Stimulated activated memory B cell treated with anti-CD40 and anti-IgM and Interleukin-4, amounts not matched to agents 10 μg/mL and 1 μg/mL and 100 μg/mL, for 72 hours (primary cell): Measurements from ENCODE around the gene TCFL5.

ENCODE experiments used
- ATAC-seq: fragments of 150-1000 bp; cut with Tn5 transposase; 2 replicates; pipeline ENCODE4 v1.10.0; 2021
- H3K27ac Mint-ChIP-seq: one replicate; pipeline ENCODE4 v1.8.0; 2022; ENCODE audit warnings: mild to moderate bottlenecking, mixed read lengths
- H3K27me3 Mint-ChIP-seq: one replicate; pipeline ENCODE4 v1.8.0; 2022; ENCODE audit warnings: mixed read lengths
- H3K36me3 Mint-ChIP-seq: one replicate; pipeline ENCODE4 v1.8.0; 2022; ENCODE audit warnings: mixed read lengths
- H3K4me1 Mint-ChIP-seq: one replicate; pipeline ENCODE4 v1.8.0; 2022; ENCODE audit warnings: mixed read lengths
- H3K4me3 Mint-ChIP-seq: one replicate; pipeline ENCODE4 v1.8.0; 2022; ENCODE audit warnings: mild to moderate bottlenecking, moderate library complexity, mixed read lengths
- H3K9me3 Mint-ChIP-seq: one replicate; pipeline ENCODE4 v1.8.0; 2022; ENCODE audit warnings: mixed read lengths

TCFL5 gene

DNA sequence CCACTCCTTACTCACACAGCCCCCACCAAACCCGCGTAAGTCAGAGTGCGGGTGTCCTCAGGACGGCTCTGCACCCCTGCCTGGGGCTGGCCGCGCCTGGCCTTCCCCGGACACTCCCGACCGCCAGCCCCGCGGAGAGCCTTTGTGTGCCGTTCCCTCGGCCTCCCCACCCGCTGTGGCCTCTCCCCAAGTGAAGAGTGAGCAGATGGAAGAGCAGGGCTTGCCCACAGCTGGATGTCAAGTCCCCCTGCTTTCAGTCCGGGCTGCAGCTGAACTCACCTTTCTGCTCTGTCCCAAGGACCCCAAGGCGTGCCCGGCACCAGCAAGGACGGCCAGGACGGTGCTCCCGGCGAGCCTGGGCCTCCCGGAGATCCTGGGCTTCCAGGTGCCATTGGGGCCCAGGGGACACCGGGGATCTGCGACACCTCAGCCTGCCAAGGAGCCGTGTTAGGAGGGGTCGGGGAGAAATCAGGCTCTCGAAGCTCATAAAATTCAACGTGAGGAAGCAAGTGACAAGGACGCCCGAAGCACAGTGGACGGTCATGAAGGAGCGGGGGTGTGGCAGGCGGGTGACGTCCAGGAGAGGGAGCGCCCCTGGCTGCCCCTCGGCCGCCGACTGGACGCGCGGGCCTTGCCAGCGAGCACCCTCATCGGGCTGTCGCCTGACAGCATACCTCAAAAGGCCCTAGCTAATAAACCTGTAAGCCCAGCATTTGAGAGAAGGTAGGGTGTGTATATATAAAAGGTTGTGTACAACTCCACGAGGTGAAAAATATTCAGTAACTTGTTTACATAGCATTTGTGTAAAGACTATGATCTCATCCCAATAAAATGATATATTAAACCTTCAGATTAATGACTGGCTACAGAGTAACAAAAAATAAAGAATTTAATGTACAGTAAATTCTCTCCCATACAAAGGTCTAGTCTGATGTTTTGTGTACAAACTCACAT is 21.1 kb downstream of the TCFL5 start:
- Mint-ChIP-seq H3K36me3 (peaks cover 16% of the 10 kb centered on the region), H3K4me3 (no peak overlapping the region)
- ATAC-seq = no peak

DNA sequence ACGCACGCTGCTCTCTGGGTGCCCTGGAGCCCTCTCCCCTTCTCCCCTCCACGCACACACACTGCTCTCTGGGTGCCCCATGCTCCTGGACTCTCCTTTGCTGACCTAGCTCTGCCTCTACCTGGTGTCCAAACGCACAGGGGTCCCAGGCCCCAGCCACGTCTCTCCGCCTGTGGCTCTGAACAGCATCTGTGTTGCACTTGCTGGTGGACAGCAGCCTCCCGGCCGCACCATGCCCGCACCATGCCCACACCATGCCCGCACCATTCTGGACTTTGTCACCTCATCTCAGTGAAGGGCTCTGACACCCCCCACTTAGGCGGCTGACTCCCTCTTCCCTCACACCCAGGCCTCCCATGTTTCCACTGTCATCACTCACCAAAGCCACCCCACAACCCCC is 21.8 kb downstream of the TCFL5 start:
- Mint-ChIP-seq H3K9me3 (no peaks in the 10 kb centered on the region), H3K4me1 (peaks cover 49% of the 10 kb centered on the region), H3K36me3 (peaks cover 12% of the 10 kb centered on the region), H3K27me3 (no peaks in the 10 kb centered on the region), H3K27ac (peak overlapping the region; percentile 82), H3K4me3 (peak overlapping the region; percentile 36)
- no peak for ATAC-seq

More for the DNA sequence above, 21.1 kb downstream of the TCFL5 start:
- Mint-ChIP-seq H3K4me1 (peaks cover 44% of the 10 kb centered on the region), H3K27me3 (no peaks in the 10 kb centered on the region), H3K9me3 (no peaks in the 10 kb centered on the region), H3K27ac (peak overlapping the region; percentile 82)

- Mint-ChIP-seq H3K4me3 (no peak overlapping the region), H3K27ac (peak overlapping the region; percentile 93), H3K27me3 (no peaks in the 10 kb centered on the region), H3K9me3 (no peaks in the 10 kb centered on the region), H3K4me1 (peaks cover 49% of the 10 kb centered on the region), H3K36me3 (peaks cover 12% of the 10 kb centered on the region)
- ATAC-seq = no peak
These were observed 22.4 kb downstream of the TCFL5 start for GRCh38 chr20:62839261-62839660.

GRCh38 chr20:62838128-62838891 is 23.3 kb downstream of the TCFL5 start:
- peak overlapping the region; percentile 58 for H3K4me3 Mint-ChIP-seq
- peaks cover 50% of the 10 kb centered on the region for H3K4me1 Mint-ChIP-seq
- ATAC-seq = peak; percentile 93
- H3K27me3 Mint-ChIP-seq = no peaks in the 10 kb centered on the region
- H3K36me3 Mint-ChIP-seq = peaks cover 12% of the 10 kb centered on the region
- H3K27ac Mint-ChIP-seq = peak overlapping the region; percentile 93
- H3K9me3 Mint-ChIP-seq = no peaks in the 10 kb centered on the region

DNA sequence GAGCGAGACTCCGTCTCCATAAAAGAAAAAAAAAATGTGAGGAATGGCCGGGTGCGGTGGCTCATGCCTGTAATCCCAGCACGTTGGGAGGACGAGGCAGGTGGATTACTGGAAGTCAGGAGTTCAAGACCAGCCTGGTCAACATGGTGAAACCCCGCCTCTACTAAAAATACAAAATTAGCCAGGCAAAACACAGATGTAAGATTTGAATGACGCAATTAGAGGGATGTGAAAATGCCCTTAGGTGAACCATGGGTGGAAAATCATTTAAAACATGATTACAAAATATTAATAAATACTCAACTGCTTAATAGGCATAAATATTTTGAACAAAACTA is 23.9 kb downstream of the TCFL5 start:
- Mint-ChIP-seq H3K4me1 (peaks cover 55% of the 10 kb centered on the region), H3K4me3 (peak overlapping the region; percentile 56)
- peak; percentile 9 for ATAC-seq

GRCh38 chr20:62836967-62837490 is 24.6 kb downstream of the TCFL5 start:
- Mint-ChIP-seq H3K27me3 (no peaks in the 10 kb centered on the region), H3K4me1 (peaks cover 63% of the 10 kb centered on the region), H3K9me3 (no peaks in the 10 kb centered on the region), H3K4me3 (no peak overlapping the region), H3K36me3 (peaks cover 12% of the 10 kb centered on the region), H3K27ac (peak overlapping the region; percentile 93)
- ATAC-seq = no peak

More for the DNA sequence above, 23.9 kb downstream of the TCFL5 start:
- H3K36me3 Mint-ChIP-seq = peaks cover 12% of the 10 kb centered on the region
- H3K9me3 Mint-ChIP-seq = no peaks in the 10 kb centered on the region
- peak overlapping the region; percentile 93 for H3K27ac Mint-ChIP-seq
- no peaks in the 10 kb centered on the region for H3K27me3 Mint-ChIP-seq

- Mint-ChIP-seq H3K4me1 (peaks cover 71% of the 10 kb centered on the region), H3K4me3 (no peak overlapping the region), H3K36me3 (peaks cover 12% of the 10 kb centered on the region), H3K27me3 (no peaks in the 10 kb centered on the region), H3K27ac (no peak overlapping the region), H3K9me3 (no peaks in the 10 kb centered on the region)
- no peak for ATAC-seq
These were observed 25.4 kb downstream of the TCFL5 start for GRCh38 chr20:62835931-62836861.

GRCh38 chr20:62834967-62835730 is 26.5 kb downstream of the TCFL5 start:
- ATAC-seq = no peak
- no peak overlapping the region for H3K4me3 Mint-ChIP-seq
- H3K27ac Mint-ChIP-seq = no peak overlapping the region
- peaks cover 7% of the 10 kb centered on the region for H3K36me3 Mint-ChIP-seq
- no peaks in the 10 kb centered on the region for H3K9me3 Mint-ChIP-seq
- H3K4me1 Mint-ChIP-seq = peaks cover 70% of the 10 kb centered on the region
- no peaks in the 10 kb centered on the region for H3K27me3 Mint-ChIP-seq

DNA sequence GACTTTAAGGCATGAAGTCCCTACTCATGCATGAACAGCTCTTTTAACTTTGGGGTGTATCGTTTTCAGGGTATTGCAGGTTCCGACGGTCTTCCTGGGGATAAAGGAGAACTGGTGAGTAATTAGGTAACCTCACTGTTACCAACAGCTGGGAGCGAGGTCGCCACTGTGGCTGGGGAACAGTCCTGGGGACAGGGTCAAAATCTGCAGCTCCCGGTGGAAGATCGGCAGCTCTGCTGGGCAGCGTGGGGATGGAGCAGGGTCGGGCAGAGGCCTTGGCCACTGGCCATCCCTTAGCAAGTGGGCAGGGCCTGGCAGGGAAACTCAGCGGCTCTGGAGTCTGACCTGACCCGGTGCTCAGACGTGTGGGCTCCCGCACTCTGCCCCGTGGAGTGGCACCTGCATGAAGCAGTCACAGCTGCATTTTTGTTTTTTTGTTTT is 28.7 kb downstream of the TCFL5 start:
- peaks cover 50% of the 10 kb centered on the region for H3K4me1 Mint-ChIP-seq
- peak overlapping the region; percentile 85 for H3K27ac Mint-ChIP-seq
- peak; percentile 47 for ATAC-seq
- H3K9me3 Mint-ChIP-seq = no peaks in the 10 kb centered on the region
- H3K27me3 Mint-ChIP-seq = no peaks in the 10 kb centered on the region
- peak overlapping the region; percentile 80 for H3K4me3 Mint-ChIP-seq
- no peaks in the 10 kb centered on the region for H3K36me3 Mint-ChIP-seq

GRCh38 chr20:62832212-62832922 is 29.3 kb downstream of the TCFL5 start:
- H3K27me3 Mint-ChIP-seq = no peaks in the 10 kb centered on the region
- ATAC-seq = peak; percentile 85
- H3K4me1 Mint-ChIP-seq = peaks cover 44% of the 10 kb centered on the region
- H3K36me3 Mint-ChIP-seq = no peaks in the 10 kb centered on the region
- peak overlapping the region; percentile 85 for H3K27ac Mint-ChIP-seq
- no peaks in the 10 kb centered on the region for H3K9me3 Mint-ChIP-seq
- H3K4me3 Mint-ChIP-seq = peak overlapping the region; percentile 80

DNA sequence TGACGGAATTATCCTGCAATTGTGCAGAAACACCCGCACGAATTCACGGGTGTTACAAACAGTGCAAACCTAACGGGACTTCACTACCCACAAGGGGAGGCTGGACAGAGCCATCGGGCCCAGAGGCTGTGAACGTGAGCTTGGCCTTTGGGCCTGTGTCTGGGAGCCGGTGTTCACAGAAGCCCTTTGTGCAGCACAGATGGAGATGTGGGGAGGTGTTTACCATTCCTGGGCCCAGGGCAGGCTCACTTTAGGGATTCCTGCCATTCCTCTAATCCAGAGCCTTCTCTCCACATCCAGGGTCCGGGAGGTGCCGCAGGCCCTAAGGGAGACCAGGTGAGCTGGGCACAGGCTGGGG is 29.8 kb downstream of the TCFL5 start:
- no peaks in the 10 kb centered on the region for H3K36me3 Mint-ChIP-seq
- H3K27ac Mint-ChIP-seq = peak overlapping the region; percentile 85
- peaks cover 39% of the 10 kb centered on the region for H3K4me1 Mint-ChIP-seq
- peak overlapping the region; percentile 80 for H3K4me3 Mint-ChIP-seq
- no peaks in the 10 kb centered on the region for H3K9me3 Mint-ChIP-seq
- ATAC-seq = no peak
- H3K27me3 Mint-ChIP-seq = no peaks in the 10 kb centered on the region

- H3K4me1 Mint-ChIP-seq = peaks cover 44% of the 10 kb centered on the region
- H3K27me3 Mint-ChIP-seq = no peaks in the 10 kb centered on the region
- H3K9me3 Mint-ChIP-seq = no peaks in the 10 kb centered on the region
- H3K27ac Mint-ChIP-seq = peak overlapping the region; percentile 85
- peak overlapping the region; percentile 80 for H3K4me3 Mint-ChIP-seq
- H3K36me3 Mint-ChIP-seq = no peaks in the 10 kb centered on the region
- no peak for ATAC-seq
These were observed 30.2 kb downstream of the TCFL5 start for GRCh38 chr20:62831361-62831788.

DNA sequence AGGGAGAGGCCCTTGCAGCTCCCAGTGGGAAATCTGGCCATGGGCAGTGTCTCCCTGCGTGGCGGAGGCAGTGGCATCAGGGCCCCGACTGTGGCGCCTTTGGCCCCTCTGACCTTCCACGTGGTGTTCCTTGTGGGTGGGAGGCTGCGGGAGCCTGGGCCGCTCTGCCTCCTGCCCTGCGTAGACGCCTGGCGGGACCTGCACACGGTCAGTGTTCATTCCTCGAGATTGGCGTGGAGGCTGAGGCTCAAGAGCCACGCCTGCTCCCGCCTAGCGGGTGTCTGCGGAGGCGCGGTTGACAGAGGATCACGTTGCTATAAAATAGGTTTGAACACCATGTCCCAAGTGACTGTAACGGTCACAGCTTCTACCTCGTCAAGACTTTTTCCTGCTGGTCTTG is 30.8 kb downstream of the TCFL5 start:
- peaks cover 44% of the 10 kb centered on the region for H3K4me1 Mint-ChIP-seq
- H3K27ac Mint-ChIP-seq = no peak overlapping the region
- H3K4me3 Mint-ChIP-seq = no peak overlapping the region
- H3K27me3 Mint-ChIP-seq = no peaks in the 10 kb centered on the region
- H3K9me3 Mint-ChIP-seq = no peaks in the 10 kb centered on the region
- no peak for ATAC-seq
- H3K36me3 Mint-ChIP-seq = no peaks in the 10 kb centered on the region
